A549 treated with CpdA at 1 μM for 4 hours (cell line): ENCODE data around the gene EEF2. TPM values are rescaled to one million over a fixed set of nuclear protein-coding genes. Genes with fewer than 3 reads are reported as not detected.

Experiments
- total RNA-seq: library from RNA; stranded (reverse); fragments of 200-300 nt; extraction: Qiagen RNA extraction; gene quantifications from 5 replicates; pipeline ENCODE4 v1.2.3, GENCODE V29; 2022; ENCODE audit warnings: low read depth

The EEF2 gene
- 884 to 1,119 TPM (median 1,105 TPM) in 5 replicates for total RNA-seq

DNA sequence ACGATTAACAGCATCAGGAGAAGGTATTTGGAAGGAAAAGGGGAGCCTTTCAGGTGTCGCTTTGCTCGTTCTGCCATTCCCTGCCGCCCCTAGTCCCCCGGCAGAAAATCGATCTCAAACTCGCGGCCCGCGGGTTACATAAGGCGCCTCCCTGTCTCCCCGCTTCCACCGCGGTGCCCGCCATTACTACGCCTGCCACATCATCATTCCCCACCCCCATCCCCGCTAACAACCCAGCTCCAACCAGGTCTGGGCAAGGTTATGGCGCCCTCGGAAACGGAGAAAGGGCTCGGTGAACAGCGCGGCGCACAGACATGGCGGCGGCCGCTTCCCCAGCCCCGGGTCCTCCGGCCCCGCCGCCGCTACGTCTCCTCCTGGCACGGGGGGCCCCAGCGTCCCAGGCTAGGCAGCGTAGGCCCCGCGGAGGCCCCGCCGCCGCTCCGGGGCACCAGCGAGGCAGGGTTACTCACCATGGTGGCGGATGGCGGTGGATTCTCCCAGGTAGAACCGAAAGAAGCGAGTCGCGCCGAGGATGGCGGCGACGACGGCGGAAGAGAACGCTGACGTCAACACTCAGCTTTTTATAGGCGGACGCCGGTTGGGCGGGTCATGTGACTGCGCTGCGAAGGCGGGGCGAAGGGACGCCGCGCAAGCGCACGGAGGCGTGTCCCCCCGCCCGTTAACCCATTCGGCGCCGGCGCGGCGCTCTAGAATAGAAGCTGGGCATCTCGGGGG, at the start of gene EEF2:
EEF2 (minus strand) TSS at position 556 of the 735 bp plus-strand sequence; CDS start at position 473, 83 bp downstream.

DNA sequence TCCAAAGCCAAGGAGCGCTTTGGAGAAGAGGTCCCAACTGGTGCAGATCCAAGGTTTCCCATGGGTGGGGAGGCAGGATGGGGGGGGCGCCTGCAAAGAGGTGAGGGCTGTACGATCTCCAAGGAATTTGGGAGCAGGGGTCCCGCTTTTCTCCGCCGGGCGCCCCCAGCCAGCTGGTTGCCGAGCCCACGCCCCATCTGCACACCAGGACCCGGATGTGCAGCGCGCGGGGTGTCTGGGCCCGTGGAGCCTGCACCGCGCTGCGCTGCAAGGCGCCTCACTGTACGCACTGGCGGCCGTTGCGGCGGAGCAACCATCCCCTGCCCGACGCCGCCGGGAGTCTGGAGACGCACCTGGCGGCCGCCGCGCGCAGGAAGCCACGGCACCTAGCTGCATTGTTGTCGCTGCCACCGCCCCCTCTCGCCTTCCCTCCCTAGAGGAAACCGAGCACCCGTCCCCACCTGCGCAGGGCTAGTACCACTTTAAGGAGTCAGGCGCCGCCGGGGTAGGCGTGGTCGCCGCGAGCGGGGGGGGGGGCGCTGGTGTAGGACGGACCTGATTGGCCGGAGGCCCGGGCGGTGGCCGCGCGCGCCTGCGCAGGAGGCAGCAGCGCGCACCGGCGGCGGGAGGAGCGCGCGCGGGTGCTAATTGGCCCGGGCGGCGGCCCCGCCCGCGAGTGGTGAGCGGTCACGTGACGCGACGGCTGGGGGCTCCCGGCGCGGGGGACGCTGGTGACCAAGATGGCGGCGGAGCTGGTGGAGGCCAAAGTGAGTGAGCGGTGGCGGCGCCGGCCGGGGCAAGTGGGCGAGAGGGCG, 22.0 kb upstream of the EEF2 start, which contains the start of gene PIAS4:
PIAS4 (plus strand) TSS at position 716 of the 815 bp plus-strand sequence; CDS start at position 741, 25 bp downstream.

GRCh38 chr19:3970808-3971598, 14.3 kb downstream of the EEF2 start, which contains the start of gene DAPK3:
Gene DAPK3, minus strand, starts transcription at chr19:3971099. Its CDS starts 1,364 bp downstream, at chr19:3969735.

GRCh38 chr19:3932931-3933810, 52.1 kb downstream of the EEF2 start, which contains the start of gene NMRK2:
Gene NMRK2, plus strand, starts transcription at chr19:3933069. Its CDS starts 603 bp downstream, at chr19:3933672.

Other genes starting within 250 kb of the EEF2 start
- 11.8 to 15.4 TPM (median 12.4 TPM) in 5 replicates for gene APBA3, start 223.8 kb downstream of the EEF2 start, total RNA-seq
- 62.0 to 80.2 TPM (median 67.1 TPM) in 5 replicates for gene MRPL54, start 222.8 kb downstream of the EEF2 start, total RNA-seq
- gene RAX2, start 213.2 kb downstream of the EEF2 start, total RNA-seq, result not detected in 5 replicates
- gene MATK, start 199.1 kb downstream of the EEF2 start, total RNA-seq, result 1.1 to 2.1 TPM (median 1.7 TPM) in 5 replicates
- gene ZFR2, start 116.4 kb downstream of the EEF2 start, total RNA-seq, result 0.14 to 0.16 TPM in 2 of 5 replicates, not detected in the others
- gene ATCAY, start 104.8 kb downstream of the EEF2 start, total RNA-seq, result 0.05 to 0.12 TPM (median 0.11 TPM) in 4 of 5 replicates, not detected in the other
- not detected in 5 replicates for gene NMRK2, start 52.4 kb downstream of the EEF2 start, total RNA-seq
- gene DAPK3, start 14.4 kb downstream of the EEF2 start, total RNA-seq, result 47.6 to 56.3 TPM (median 52.9 TPM) in 5 replicates
- 12.2 to 19.1 TPM (median 16.8 TPM) in 5 replicates for gene PIAS4, start 22.3 kb upstream of the EEF2 start, total RNA-seq
- 12.3 to 20.4 TPM (median 17.9 TPM) in 5 replicates for gene ZBTB7A, start 81.4 kb upstream of the EEF2 start, total RNA-seq
- 96.7 to 143 TPM (median 135 TPM) in 5 replicates for gene MAP2K2, start 138.7 kb upstream of the EEF2 start, total RNA-seq
- 0.03 to 0.15 TPM (median 0.09 TPM) in 3 of 5 replicates, not detected in the others for gene CREB3L3, start 168.2 kb upstream of the EEF2 start, total RNA-seq
- gene SIRT6, start 197.1 kb upstream of the EEF2 start, total RNA-seq, result 22.0 to 32.6 TPM (median 31.3 TPM) in 5 replicates
- 0.12 to 0.28 TPM (median 0.21 TPM) in 5 replicates for gene ANKRD24, start 197.2 kb upstream of the EEF2 start, total RNA-seq
- 2.8 to 3.5 TPM (median 3.2 TPM) in 5 replicates for gene EBI3, start 244.1 kb upstream of the EEF2 start, total RNA-seq